ENCODE data around the gene GRIFIN. TPM values are rescaled to one million over a fixed set of nuclear protein-coding genes. Genes with fewer than 3 reads are reported as not detected.

Gene GRIFIN
- total and polyA plus RNA-seq, 2 donors (not counting 1 experiment from before 2014, with no cell fraction given): not detected

GRCh38 chr7:2450198-2451107 lies 25.7 kb downstream of the GRIFIN start:
- no peak overlapping the region for H3K4me2 ChIP-seq (ENCODE audit: extremely low read depth, insufficient read depth, low read length)
- H3K9ac ChIP-seq (ENCODE audit: insufficient read depth, low read length): no peak overlapping the region
- no peaks in the 10 kb centered on the region for H3K79me2 ChIP-seq (ENCODE audit: control insufficient read depth, insufficient read depth, low read length)
- H3K27me3 ChIP-seq (ENCODE audit: control insufficient read depth, insufficient read depth, low read length): no peaks in the 10 kb centered on the region
- no peaks in the 10 kb centered on the region for H3K4me1 ChIP-seq (ENCODE audit: control insufficient read depth, extremely low read depth, insufficient read depth, low read length)
- no peak overlapping the region for H3K4me3 ChIP-seq (replicated peaks in 1 of 4; ENCODE audit: control extremely low read depth in 1 of 4, insufficient read depth in 1 of 4, low read depth in 3 of 4, low read length in 4 of 4)
- no peak overlapping the region for H2AFZ ChIP-seq (ENCODE audit: low read length)
- no peaks in the 10 kb centered on the region for H3K9me3 ChIP-seq (ENCODE audit: control insufficient read depth, insufficient read depth, low read depth, low read length)
- no peak for DNase-seq (ENCODE audit: low read depth in 2 of 2)
- no peak for TF ChIP-seq EZH2 (IDR thresholded peaks at IDR 0.05; ENCODE audit: low read length, missing control alignments)
- no peak for TF ChIP-seq CTCF (conservative IDR thresholded peaks at IDR 0.05 in 1 of 2, IDR thresholded peaks at IDR 0.05 in 1 of 2; ENCODE audit: low read depth in 1 of 2, low read length in 2 of 2)
- H4K20me1 ChIP-seq (ENCODE audit: control insufficient read depth, extremely low read depth, insufficient read depth, low read length): no peaks in the 10 kb centered on the region
- H3K27ac ChIP-seq (ENCODE audit: insufficient read depth, low read length): no peak overlapping the region
- H3K36me3 ChIP-seq (ENCODE audit: control insufficient read depth, insufficient read depth, low read length): no peaks in the 10 kb centered on the region

- H3K9me3 ChIP-seq (ENCODE audit: control insufficient read depth, insufficient read depth, low read depth, low read length): no peaks in the 10 kb centered on the region
- H3K27me3 ChIP-seq (ENCODE audit: control insufficient read depth, insufficient read depth, low read length): no peaks in the 10 kb centered on the region
- H3K79me2 ChIP-seq (ENCODE audit: control insufficient read depth, insufficient read depth, low read length): no peaks in the 10 kb centered on the region
- H3K27ac ChIP-seq (ENCODE audit: insufficient read depth, low read length): no peak overlapping the region
- H3K9ac ChIP-seq (ENCODE audit: insufficient read depth, low read length): no peak overlapping the region
- no peaks in the 10 kb centered on the region for H3K4me1 ChIP-seq (ENCODE audit: control insufficient read depth, extremely low read depth, insufficient read depth, low read length)
- no peaks in the 10 kb centered on the region for H4K20me1 ChIP-seq (ENCODE audit: control insufficient read depth, extremely low read depth, insufficient read depth, low read length)
- no peak overlapping the region for H3K4me2 ChIP-seq (ENCODE audit: extremely low read depth, insufficient read depth, low read length)
- no peaks in the 10 kb centered on the region for H3K36me3 ChIP-seq (ENCODE audit: control insufficient read depth, insufficient read depth, low read length)
- TF ChIP-seq EZH2 (IDR thresholded peaks at IDR 0.05; ENCODE audit: low read length, missing control alignments): no peak
- no peak for TF ChIP-seq CTCF (conservative IDR thresholded peaks at IDR 0.05 in 1 of 2, IDR thresholded peaks at IDR 0.05 in 1 of 2; ENCODE audit: low read depth in 1 of 2, low read length in 2 of 2)
- no peak overlapping the region for H2AFZ ChIP-seq (ENCODE audit: low read length)
- no peak overlapping the region for H3K4me3 ChIP-seq (replicated peaks in 1 of 4; ENCODE audit: control extremely low read depth in 1 of 4, insufficient read depth in 1 of 4, low read depth in 3 of 4, low read length in 4 of 4)
- no peak for DNase-seq (ENCODE audit: low read depth in 2 of 2)
Measured at GRCh38 chr7:2446676-2447075, 29.5 kb downstream of the GRIFIN start.

DNA sequence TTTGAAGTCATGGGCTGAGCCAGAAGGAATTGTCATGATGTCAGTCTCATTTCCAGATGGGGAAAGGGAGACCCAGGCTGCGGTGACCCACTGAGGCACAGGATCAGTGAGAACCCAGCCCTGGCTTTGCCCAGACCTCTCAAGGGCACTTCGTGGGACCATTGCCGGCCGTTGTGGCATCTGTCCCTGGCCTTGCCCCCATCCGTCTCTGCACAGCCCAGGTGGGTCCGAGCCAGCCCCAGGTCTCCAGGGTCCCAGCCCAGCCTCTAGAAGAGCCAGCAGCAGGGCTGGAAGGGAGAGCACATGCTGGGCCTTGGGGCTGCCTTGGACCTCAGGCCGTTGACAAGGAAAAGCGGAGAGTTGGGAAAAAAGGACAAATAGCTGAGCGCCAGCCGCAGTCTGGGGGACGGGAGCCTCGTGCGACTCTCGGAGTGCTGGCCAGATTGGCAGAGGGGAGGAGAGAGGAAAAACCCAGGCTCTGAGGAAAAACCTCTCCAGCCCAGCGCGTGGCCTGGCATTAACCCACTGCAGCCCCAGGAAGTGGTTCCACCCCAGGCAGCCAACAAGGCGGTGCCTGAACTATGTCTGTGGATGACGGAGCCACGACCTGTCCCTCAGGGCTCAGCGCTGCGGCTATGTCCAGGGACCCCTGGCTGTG lies 30.2 kb downstream of the GRIFIN start:
- Histone ChIP-seq H3K27me3 (ENCODE audit: control insufficient read depth, insufficient read depth, low read length) (no peaks in the 10 kb centered on the region), H3K4me2 (ENCODE audit: extremely low read depth, insufficient read depth, low read length) (no peak overlapping the region), H3K4me1 (ENCODE audit: control insufficient read depth, extremely low read depth, insufficient read depth, low read length) (no peaks in the 10 kb centered on the region), H3K4me3 (replicated peaks in 1 of 4; ENCODE audit: control extremely low read depth in 1 of 4, insufficient read depth in 1 of 4, low read depth in 3 of 4, low read length in 4 of 4) (no peak overlapping the region), H3K79me2 (ENCODE audit: control insufficient read depth, insufficient read depth, low read length) (no peaks in the 10 kb centered on the region), H3K9me3 (ENCODE audit: control insufficient read depth, insufficient read depth, low read depth, low read length) (no peaks in the 10 kb centered on the region), H3K9ac (ENCODE audit: insufficient read depth, low read length) (no peak overlapping the region), H2AFZ (ENCODE audit: low read length) (no peak overlapping the region), H4K20me1 (ENCODE audit: control insufficient read depth, extremely low read depth, insufficient read depth, low read length) (no peaks in the 10 kb centered on the region), H3K36me3 (ENCODE audit: control insufficient read depth, insufficient read depth, low read length) (no peaks in the 10 kb centered on the region), H3K27ac (ENCODE audit: insufficient read depth, low read length) (no peak overlapping the region)
- no peak for DNase-seq (ENCODE audit: low read depth in 2 of 2)
- TF ChIP-seq EZH2 (IDR thresholded peaks at IDR 0.05; ENCODE audit: low read length, missing control alignments) (no peak), CTCF (conservative IDR thresholded peaks at IDR 0.05 in 1 of 2, IDR thresholded peaks at IDR 0.05 in 1 of 2; ENCODE audit: low read depth in 1 of 2, low read length in 2 of 2) (no peak)

All from fibroblast of lung (primary cell).